Activated T-helper 2 cell treated with anti-CD3 and anti-CD28 coated beads, Interferon-gamma antibody, Interleukin-2, Interleukin-4, amounts not matched to agents 10 μg/mL and 5 μg/mL and 100 μg/mL, durations not matched to agents 14 hours and 24 hours and 36 hours (primary cell): Measurements from ENCODE around the gene ZSCAN12. TPM values are rescaled to one million over a fixed set of nuclear protein-coding genes. Genes with fewer than 3 reads are reported as not detected.

Experiments
- DNase-seq: peaks from one replicate; pipeline ENCODE4 v3.0.0; 2021; ENCODE audit warnings: low spot score
- H3K27ac Mint-ChIP-seq: one replicate; pipeline ENCODE4 v1.8.0; 2021; ENCODE audit warnings: mixed read lengths
- H3K27me3 Mint-ChIP-seq: one replicate; pipeline ENCODE4 v1.8.0; 2021; ENCODE audit warnings: low read depth, mixed read lengths
- H3K36me3 Mint-ChIP-seq: one replicate; pipeline ENCODE4 v1.8.0; 2021; ENCODE audit warnings: low read depth, mixed read lengths
- H3K4me1 Mint-ChIP-seq: one replicate; pipeline ENCODE4 v1.8.0; 2021; ENCODE audit warnings: low read depth, mixed read lengths
- H3K4me3 Mint-ChIP-seq: one replicate; pipeline ENCODE4 v1.8.0; 2021; ENCODE audit warnings: low read depth, mild to moderate bottlenecking, moderate library complexity, mixed read lengths
- H3K9me3 Mint-ChIP-seq: one replicate; pipeline ENCODE4 v1.8.0; 2021; ENCODE audit warnings: mixed read lengths
- intact Hi-C: fragments of 100-400 bp; cut with micrococcal nuclease; formaldehyde crosslinking; loops from one replicate; pipeline ENCODE4 v1.15.1; 2023
- total RNA-seq: library from RNA; stranded (reverse); gene quantifications from 2 replicates; pipeline ENCODE4 v1.2.3, GENCODE V29; 2022

The ZSCAN12 gene
- total RNA-seq, 1 donor from 2014 or later = 5.3 TPM

DNA sequence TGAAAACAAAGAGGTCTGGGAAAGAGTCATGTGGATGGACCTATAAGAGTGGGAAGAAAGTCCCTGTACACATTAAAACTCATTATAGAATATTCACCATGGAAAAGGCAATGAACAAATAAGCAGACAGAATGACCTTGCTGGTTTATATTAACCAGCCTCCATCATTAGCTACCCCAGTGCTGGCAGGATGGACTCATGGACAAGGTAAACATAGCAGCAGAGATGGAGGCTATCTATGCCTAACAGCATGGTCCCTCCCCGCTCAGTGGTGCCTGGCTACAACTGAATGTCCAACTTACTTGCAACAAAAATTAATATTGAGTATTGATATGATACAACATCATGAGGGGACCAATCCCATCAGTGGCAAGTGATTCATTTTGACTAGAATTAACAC lies 54.3 kb downstream of the ZSCAN12 start:
- Mint-ChIP-seq H3K4me1 (peaks cover 7% of the 10 kb centered on the region), H3K36me3 (peaks cover 10% of the 10 kb centered on the region), H3K9me3 (peaks cover 17% of the 10 kb centered on the region), H3K4me3 (no peak overlapping the region), H3K27ac (no peak overlapping the region), H3K27me3 (peaks cover 28% of the 10 kb centered on the region)
- intact Hi-C loops = loop anchor here (5.0 kb wide), 1 partner anchor 52 kb away; the partner anchor contains the start of gene ZSCAN12
- DNase-seq = no peak

DNA sequence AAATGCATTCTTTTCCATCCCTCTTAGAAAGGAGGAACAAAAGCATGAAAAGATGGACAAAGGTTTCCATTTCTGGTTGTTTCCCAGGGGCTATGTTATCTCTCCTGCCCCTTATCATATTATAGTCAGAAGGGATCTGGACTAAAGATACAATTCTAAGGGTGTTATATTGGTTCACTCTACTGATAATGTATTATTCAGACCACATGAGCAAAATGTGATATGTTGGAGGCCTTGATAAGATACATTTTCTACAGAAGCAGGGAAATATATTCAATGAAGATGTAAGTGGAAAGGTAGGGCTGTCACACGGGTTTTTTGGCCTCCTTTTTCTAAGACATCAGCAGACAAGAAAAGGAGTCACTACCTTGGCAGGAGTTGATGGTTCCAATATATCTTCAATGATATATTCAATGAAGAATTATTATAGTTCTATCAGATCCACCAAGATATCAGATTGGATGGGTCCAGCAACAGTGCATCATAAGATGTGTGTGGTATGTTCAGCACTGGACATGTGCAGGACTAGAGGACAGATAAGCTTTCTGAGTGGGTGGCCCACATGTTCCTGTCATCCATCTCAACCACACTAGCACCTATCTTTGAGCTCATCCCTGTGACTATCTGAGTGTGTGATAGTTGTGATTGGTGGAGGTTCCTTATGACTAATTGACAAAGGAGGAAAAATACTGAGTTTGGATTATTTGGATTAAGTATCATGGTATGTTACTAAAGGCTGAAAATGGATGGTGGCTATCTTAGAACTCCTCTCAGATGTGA lies 55.5 kb downstream of the ZSCAN12 start:
- Mint-ChIP-seq H3K9me3 (peaks cover 24% of the 10 kb centered on the region), H3K4me3 (no peak overlapping the region), H3K36me3 (peaks cover 14% of the 10 kb centered on the region), H3K27me3 (peaks cover 26% of the 10 kb centered on the region), H3K27ac (no peak overlapping the region), H3K4me1 (no peaks in the 10 kb centered on the region)
- intact Hi-C loops = no loop called here
- no peak for DNase-seq

DNA sequence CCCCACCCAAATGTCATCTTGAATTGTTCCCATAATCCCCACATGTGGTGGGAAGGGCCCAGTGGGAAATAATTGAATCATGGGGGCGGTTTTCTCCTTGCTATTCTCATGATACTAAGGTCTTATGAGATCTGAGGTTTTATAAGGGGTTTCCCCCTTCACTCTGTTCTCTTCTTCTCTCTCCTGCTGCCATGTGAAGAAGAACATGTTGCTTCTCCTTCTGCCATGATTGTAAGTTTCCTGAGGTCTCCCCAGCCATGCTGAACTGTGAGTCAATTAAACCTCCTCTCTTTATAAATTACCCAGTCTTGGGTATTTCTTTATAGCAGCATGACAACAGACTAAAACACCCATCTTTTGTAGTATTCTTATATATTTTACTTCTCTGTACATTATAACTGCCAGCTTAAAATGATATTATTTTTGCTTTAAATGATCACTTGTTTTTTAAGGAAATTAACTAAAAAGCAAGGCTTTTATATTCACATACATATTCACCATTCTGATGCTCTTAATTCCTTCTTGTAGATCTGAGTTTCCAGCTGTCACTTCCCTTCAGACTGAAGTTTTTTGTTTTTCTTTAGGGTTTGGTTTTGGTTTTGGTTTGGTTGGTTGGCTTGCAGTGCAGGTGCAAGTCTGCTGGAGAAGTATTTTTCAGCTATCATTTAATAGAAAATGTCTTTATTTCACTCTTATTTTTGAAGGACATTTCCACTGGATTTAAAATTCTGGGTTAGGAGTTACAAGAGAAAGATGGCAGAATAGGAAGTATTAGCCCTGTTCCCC lies 59.0 kb downstream of the ZSCAN12 start:
- H3K27me3 Mint-ChIP-seq = peaks cover 11% of the 10 kb centered on the region

DNA sequence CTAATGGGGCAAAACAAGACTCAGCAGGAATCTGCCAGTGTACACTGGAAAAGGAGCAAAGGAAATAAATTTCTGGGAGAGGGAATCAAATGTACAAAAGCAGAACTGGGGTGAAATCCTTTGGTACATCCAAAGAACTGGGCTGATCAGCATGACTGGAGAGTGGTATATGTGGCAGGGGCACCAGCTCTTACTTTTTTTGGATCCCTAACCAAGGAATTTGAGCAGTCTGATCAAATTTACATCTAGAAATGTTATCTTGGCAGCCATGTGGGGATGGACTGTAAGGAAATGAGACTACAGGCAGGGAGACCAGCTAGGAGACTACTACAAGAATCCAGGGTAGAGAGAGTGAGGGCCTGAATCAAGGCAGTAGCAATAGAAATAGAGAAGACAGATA lies 62.4 kb downstream of the ZSCAN12 start:
- Mint-ChIP-seq H3K9me3 (peaks cover 25% of the 10 kb centered on the region), H3K27ac (no peak overlapping the region), H3K4me1 (peaks cover 4% of the 10 kb centered on the region), H3K4me3 (no peak overlapping the region), H3K36me3 (peaks cover 14% of the 10 kb centered on the region), H3K27me3 (peaks cover under 1% of the 10 kb centered on the region)
- intact Hi-C loops = loop anchor here (5.0 to 10.0 kb wide), 3 partner anchors 70 to 200 kb away; partner anchors contain the start of genes ZSCAN26 and ZSCAN9
- DNase-seq = no peak

More for the DNA sequence above, 59.0 kb downstream of the ZSCAN12 start:
- Mint-ChIP-seq H3K4me1 (no peaks in the 10 kb centered on the region), H3K9me3 (peaks cover 24% of the 10 kb centered on the region), H3K36me3 (peaks cover 14% of the 10 kb centered on the region), H3K27ac (no peak overlapping the region), H3K4me3 (no peak overlapping the region)
- intact Hi-C loops = no loop called here
- no peak for DNase-seq

DNA sequence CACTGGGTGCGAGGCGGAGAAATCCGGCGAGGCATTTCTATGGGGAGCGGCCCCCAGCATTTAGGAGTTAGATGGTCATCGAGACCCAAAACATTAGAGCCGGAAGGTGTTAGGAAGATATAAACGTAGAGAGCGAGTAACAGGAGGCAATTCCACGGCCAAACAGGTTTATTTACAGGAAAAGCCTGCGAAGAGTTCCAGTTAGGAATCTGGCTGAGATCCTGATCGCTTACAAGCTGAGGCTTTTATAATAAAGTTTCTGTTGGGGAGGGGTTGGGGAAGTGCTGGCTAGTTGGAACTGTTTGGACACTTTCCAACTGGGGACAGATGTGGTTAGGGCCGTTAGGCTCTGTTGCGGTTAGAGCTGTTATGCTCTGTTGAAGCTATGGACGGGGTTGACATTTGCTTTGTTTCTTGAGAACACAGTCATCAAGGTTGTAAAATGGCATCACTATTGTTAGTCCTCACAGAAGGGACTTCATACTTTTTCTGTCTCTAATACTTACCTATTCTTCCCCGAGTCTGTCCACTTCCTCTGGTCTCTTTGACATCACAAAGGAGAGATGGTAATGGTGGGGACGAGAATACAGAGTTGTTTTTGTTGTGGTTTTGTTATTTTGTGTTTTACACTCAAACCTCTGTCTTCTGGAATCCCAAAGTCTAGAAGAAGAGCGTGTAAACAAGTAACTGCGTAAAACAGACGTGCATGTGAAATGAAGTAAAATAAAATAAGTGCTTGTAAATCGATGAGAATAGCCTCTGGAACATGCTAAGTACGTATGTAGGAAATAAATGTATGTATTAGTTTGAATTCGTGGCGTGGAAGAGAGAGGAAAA lies 63.0 kb downstream of the ZSCAN12 start:
- intact Hi-C loops = loop anchor here (5.0 to 10.0 kb wide), 3 partner anchors 69 to 199 kb away; partner anchors contain the start of genes ZSCAN26 and ZSCAN9
- DNase-seq = no peak
- peaks cover 4% of the 10 kb centered on the region for H3K4me1 Mint-ChIP-seq
- no peak overlapping the region for H3K27ac Mint-ChIP-seq
- peaks cover 24% of the 10 kb centered on the region for H3K9me3 Mint-ChIP-seq
- H3K4me3 Mint-ChIP-seq = no peak overlapping the region
- peaks cover 14% of the 10 kb centered on the region for H3K36me3 Mint-ChIP-seq
- peaks cover 2% of the 10 kb centered on the region for H3K27me3 Mint-ChIP-seq

DNA sequence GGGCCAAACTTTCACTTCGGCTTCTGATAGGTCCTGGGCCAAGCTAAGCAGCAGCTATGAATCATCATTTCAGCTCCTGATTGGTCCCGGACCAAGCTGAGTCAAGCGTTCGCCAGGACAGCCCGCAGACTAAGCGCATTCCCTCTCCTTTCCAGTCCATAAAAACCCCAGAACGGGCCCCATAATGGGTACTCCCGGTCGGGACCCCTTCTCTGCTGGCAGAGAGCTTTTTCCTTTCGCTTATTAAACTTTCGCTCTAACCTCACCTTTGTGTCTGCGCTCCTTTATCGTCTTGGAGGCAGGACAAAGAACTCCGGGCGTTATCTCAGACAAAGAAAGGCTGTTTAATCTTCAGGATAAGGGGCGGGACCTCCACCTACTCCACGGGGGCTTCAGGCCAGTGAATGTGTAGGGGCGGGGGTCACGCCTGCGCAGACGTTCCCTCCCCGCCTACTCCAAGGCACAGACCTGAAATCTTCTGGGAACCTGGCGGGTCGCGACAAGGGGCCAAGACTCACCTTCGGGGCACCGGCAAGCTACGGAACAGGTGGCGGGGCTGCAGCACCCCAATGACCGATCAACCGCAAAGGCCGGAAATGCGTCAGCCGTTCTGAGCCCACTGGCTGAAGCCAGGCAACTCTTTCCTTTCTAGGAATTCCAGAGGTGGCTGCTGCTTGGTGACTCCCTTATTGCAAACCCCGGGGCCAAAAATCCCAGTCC lies 63.8 kb downstream of the ZSCAN12 start, which contains the start of gene ZSCAN31:
ZSCAN31 (minus strand) TSS at position 585 of the 720 bp plus-strand sequence. CDS start 6,465 bp downstream, outside the sequence.
- Mint-ChIP-seq H3K4me1 (peaks cover 4% of the 10 kb centered on the region), H3K27me3 (peaks cover 2% of the 10 kb centered on the region), H3K4me3 (no peak within 1 kb of the TSS), H3K36me3 (peaks cover 11% of the 10 kb centered on the region), H3K9me3 (peaks cover 19% of the 10 kb centered on the region), H3K27ac (no peak within 1 kb of the TSS)
- DNase-seq = peak; percentile 70
- intact Hi-C loops = loop anchor here (1.0 to 10.0 kb wide), 5 partner anchors 14 to 198 kb away; partner anchors contain the start of genes ZKSCAN3, ZKSCAN4, ZSCAN26 and ZSCAN9

DNA sequence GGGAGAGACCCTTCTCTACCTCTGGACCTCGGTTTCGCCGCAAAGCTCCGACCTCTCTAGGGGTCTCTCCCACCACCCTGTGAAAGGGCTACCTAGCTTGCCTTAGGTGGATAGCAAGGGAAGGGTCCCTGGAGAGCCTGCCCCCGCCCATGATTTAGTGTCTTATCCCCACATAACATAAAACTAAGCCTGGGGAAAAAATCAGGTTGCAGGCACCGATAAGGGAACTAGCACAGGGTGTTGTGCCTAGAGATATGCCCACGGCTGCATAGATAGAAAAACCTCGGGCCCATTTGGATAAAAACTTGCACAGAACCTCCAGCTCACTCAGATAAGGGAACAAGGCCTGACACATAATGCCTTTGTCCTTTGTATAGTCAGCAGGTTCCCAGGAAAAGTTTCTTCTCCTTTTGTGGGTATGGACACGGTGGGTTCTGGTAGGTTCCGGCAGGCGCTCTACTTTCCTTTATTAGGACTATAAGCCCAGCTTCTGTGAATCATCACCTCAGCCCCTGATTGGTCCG lies 64.4 kb downstream of the ZSCAN12 start:
- intact Hi-C loops = loop anchor here (1.0 to 10.0 kb wide), 5 partner anchors 14 to 198 kb away; partner anchors contain the start of genes ZKSCAN3, ZKSCAN4, ZSCAN26 and ZSCAN9
- no peak overlapping the region for H3K27ac Mint-ChIP-seq
- H3K36me3 Mint-ChIP-seq = peaks cover 6% of the 10 kb centered on the region
- peaks cover 2% of the 10 kb centered on the region for H3K27me3 Mint-ChIP-seq
- peaks cover 16% of the 10 kb centered on the region for H3K9me3 Mint-ChIP-seq
- H3K4me3 Mint-ChIP-seq = no peak overlapping the region
- peaks cover 4% of the 10 kb centered on the region for H3K4me1 Mint-ChIP-seq
- DNase-seq = no peak

DNA sequence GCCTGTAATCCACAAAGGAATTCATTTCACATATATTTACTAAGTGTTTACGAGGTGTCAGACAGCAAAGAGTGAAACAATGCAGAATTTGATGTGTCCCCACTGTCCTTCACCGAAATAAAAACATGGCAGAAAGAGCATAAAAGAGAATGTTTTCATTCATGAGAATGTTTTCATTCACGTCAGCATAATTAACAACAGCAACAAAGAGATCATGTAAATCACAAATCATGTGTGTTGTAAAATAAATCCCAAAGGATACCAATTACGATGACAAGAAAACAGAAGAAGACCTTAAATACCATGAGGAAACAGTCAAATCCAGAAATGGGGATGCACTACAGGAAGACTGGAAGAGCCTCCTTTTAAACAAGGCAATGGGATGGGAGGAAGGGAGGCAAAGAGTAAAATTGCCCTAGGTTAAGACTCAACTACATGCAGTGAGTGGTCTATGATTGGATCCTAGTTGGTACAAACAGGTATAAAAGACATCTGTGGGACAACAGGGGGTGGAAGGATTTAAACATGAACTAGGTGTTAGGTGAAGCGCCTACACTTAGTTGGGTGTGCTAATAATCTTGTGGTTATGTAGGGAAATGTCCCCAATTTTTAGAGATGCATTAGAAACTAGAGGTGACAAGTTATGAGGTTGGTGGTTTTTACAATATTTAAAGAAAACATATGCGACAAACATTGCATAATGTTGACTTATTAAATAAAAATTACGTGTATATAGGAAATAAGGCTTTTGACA lies 65.1 kb downstream of the ZSCAN12 start:
- Mint-ChIP-seq H3K9me3 (peaks cover 10% of the 10 kb centered on the region), H3K4me1 (peaks cover 4% of the 10 kb centered on the region), H3K27ac (no peak overlapping the region), H3K36me3 (no peaks in the 10 kb centered on the region), H3K27me3 (peaks cover 2% of the 10 kb centered on the region), H3K4me3 (no peak overlapping the region)
- intact Hi-C loops = loop anchor here (1.0 to 10.0 kb wide), 6 partner anchors 15 to 197 kb away; partner anchors contain the start of genes PGBD1, ZKSCAN3, ZKSCAN4 and ZSCAN26
- no peak for DNase-seq

DNA sequence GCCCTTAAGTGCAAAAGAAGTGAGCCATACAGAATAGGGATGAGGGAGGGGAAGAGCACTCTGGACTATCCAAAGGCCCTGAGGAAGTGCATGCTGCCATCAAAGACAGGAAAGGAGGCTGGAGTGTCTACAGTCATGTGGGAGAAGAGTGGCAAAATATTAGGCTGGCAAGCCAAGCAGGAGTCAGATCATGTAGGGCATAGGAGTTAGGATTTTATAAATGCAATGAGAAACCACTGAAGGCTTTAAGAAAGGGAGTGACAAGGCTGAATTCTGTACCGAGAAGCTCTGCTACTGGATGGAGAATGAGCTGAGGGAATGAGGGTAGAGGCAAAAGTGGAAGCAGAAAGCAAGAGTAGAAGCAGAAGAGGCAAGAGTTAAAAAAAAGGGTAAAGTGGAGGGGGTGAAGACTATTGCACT lies 65.9 kb downstream of the ZSCAN12 start:
- H3K27ac Mint-ChIP-seq = no peak overlapping the region
- peaks cover 4% of the 10 kb centered on the region for H3K4me1 Mint-ChIP-seq
- no peak for DNase-seq
- no peak overlapping the region for H3K4me3 Mint-ChIP-seq
- H3K36me3 Mint-ChIP-seq = peaks cover 3% of the 10 kb centered on the region
- peaks cover 2% of the 10 kb centered on the region for H3K27me3 Mint-ChIP-seq
- intact Hi-C loops = loop anchor here (5.0 to 10.0 kb wide), 2 partner anchors 51 to 109 kb away; partner anchors contain the start of genes PGBD1 and ZSCAN9
- peaks cover 18% of the 10 kb centered on the region for H3K9me3 Mint-ChIP-seq

DNA sequence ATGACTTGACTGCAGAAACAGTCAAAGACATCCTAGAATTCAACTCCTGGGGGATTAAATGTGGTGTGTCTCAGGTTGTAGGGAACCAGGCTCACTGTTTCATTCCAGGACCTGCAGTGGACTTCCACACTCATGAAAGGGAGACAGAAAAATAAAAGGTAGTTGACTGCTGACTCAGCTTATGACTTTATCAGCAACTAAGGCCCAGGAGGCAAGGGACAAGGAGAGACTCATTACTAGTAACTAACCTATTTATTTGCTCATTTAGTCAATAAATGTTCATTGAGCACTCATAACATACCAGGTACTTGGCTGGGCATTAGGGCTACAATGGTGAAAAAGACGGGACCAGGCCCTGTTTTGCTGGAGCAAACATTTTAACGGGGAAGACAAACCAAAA lies 66.5 kb downstream of the ZSCAN12 start:
- H3K27me3 Mint-ChIP-seq = peaks cover 2% of the 10 kb centered on the region
- H3K9me3 Mint-ChIP-seq = peaks cover 22% of the 10 kb centered on the region
- H3K4me3 Mint-ChIP-seq = no peak overlapping the region
- peaks cover 3% of the 10 kb centered on the region for H3K36me3 Mint-ChIP-seq
- no peak overlapping the region for H3K27ac Mint-ChIP-seq
- peaks cover 4% of the 10 kb centered on the region for H3K4me1 Mint-ChIP-seq
- intact Hi-C loops = loop anchor here (5.0 to 10.0 kb wide), 2 partner anchors 51 to 108 kb away; partner anchors contain the start of genes PGBD1 and ZSCAN9
- no peak for DNase-seq

DNA sequence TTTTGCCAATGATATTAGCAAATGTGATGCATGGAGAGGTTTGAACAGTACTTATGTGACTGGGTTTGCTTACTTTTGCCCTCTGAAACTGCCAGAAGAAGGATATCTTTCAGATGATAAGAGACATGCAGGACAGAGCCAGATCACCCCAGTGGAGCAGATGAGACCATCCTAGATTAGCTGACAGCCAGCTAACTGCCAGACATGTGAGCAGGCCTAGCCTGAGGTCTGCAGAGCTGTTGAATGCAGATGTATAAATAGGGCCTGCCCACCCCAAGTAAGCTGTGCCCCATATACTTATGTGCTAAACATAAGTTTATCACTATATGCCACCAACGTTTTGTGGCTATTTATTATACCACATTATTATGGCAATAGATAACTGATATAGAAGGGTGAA lies 69.5 kb downstream of the ZSCAN12 start:
- DNase-seq = no peak
- H3K36me3 Mint-ChIP-seq = peaks cover 16% of the 10 kb centered on the region
- peaks cover 48% of the 10 kb centered on the region for H3K9me3 Mint-ChIP-seq
- intact Hi-C loops = loop anchor here (5.0 to 10.0 kb wide), 2 partner anchors 48 to 105 kb away; partner anchors contain the start of genes PGBD1 and ZSCAN9
- H3K4me1 Mint-ChIP-seq = peaks cover 4% of the 10 kb centered on the region
- no peak overlapping the region for H3K27ac Mint-ChIP-seq
- peaks cover 2% of the 10 kb centered on the region for H3K27me3 Mint-ChIP-seq
- no peak overlapping the region for H3K4me3 Mint-ChIP-seq
